Lower leg skin (tissue), 4 donors: ENCODE results near the gene CACNA2D4. TPM values are rescaled to one million over a fixed set of nuclear protein-coding genes. Genes with fewer than 3 reads are reported as not detected.

ENCODE experiments used
- DNase-seq, 2 donors: peaks; one replicate each; pipeline ENCODE4 v3.0.0-alpha.2; 2019; ENCODE audit warnings: low spot score in 2 of 2
- H3K4me3 ChIP-seq: fragments of 200-600 bp; sonication (generic); 2 replicates; pipeline ENCODE4 v1.5.1; 2017; ENCODE audit warnings: mild to moderate bottlenecking, low read depth; ENCODE audit not compliant: poor library complexity, severe bottlenecking
- CTCF ChIP-seq, 3 donors: fragments of 450-650 bp; IDR thresholded peaks; one replicate each; pipeline ENCODE4 v1.5.1; 2016; ENCODE audit warnings: antibody characterized with exemption in 3 of 3, mild to moderate bottlenecking in 3 of 3, moderate library complexity in 2 of 3
- POLR2A ChIP-seq, 2 donors: fragments of 450-650 bp; IDR thresholded peaks; one replicate each; pipeline ENCODE4 v1.6.1; 2016 to 2017; ENCODE audit warnings: antibody characterized with exemption in 2 of 2, mild to moderate bottlenecking in 1 of 2, moderate library complexity in 1 of 2
- WGBS, 2 donors: methylation state at CpG; one replicate each; pipeline ENCODE4 v1.1.5; 2018; 5-methylcytosine and 5-hydroxymethylcytosine counted together
- intact Hi-C: fragments of 100-400 bp; cut with DNase I; formaldehyde crosslinking; loops from one replicate; pipeline ENCODE4 v1.15.0; 2023; ENCODE audit warnings: low total_unique reads
- total RNA-seq, 4 donors: library from RNA; depleted of rRNA; stranded (reverse); fragments of >200 nt; gene quantifications; one replicate each; pipeline ENCODE4 v1.1.0, GENCODE V29; 2016

CACNA2D4 gene
- total RNA-seq, 4 donors from 2014 or later, result 2.3 to 4.0 (median 3.1) TPM

- no peak for TF ChIP-seq POLR2A (IDR thresholded peaks at IDR 0.05)
- no peak for TF ChIP-seq CTCF (IDR thresholded peaks at IDR 0.05)
- WGBS, 2 donors, result 89 to 91% methylated on average over 22 of the region's 22 CpGs
- peak in 1 of 2 donors; percentile 67 for DNase-seq
- no peak overlapping the region for H3K4me3 ChIP-seq
- intact Hi-C loops, result no loop called here
Measured at GRCh38 chr12:1928439-1929121, 10.1 kb upstream of the CACNA2D4 start.

- DNase-seq, result peak in 1 of 2 donors; percentile 72
- H3K4me3 ChIP-seq, result no peak overlapping the region
- TF ChIP-seq POLR2A (IDR thresholded peaks at IDR 0.05) (no peak), CTCF (IDR thresholded peaks at IDR 0.05) (no peak)
- WGBS, 2 donors, result 49 to 52% methylated on average over 13 to 15 of the region's 15 CpGs
- intact Hi-C loops, result no loop called here
Measured at GRCh38 chr12:1927751-1928351, 9.4 kb upstream of the CACNA2D4 start.

GRCh38 chr12:1927051-1927680, 8.7 kb upstream of the CACNA2D4 start:
- TF ChIP-seq CTCF (IDR thresholded peaks at IDR 0.05), result no peak
- no peak for TF ChIP-seq POLR2A (IDR thresholded peaks at IDR 0.05)
- WGBS, 2 donors, result 91 to 92% methylated on average over 11 of the region's 11 CpGs
- no peak for DNase-seq
- intact Hi-C loops, result no loop called here
- no peak overlapping the region for H3K4me3 ChIP-seq

- peak in 1 of 2 donors; percentile 52 for DNase-seq
- TF ChIP-seq POLR2A (IDR thresholded peaks at IDR 0.05) (no peak), CTCF (IDR thresholded peaks at IDR 0.05) (no peak)
- intact Hi-C loops, result no loop called here
- 79 to 80% methylated on average over 7 of the region's 7 CpGs for WGBS, 2 donors
- no peak overlapping the region for H3K4me3 ChIP-seq
Measured at GRCh38 chr12:1926251-1926657, 7.8 kb upstream of the CACNA2D4 start.

- peak in 1 of 2 donors; percentile 69 for DNase-seq
- intact Hi-C loops, result no loop called here
- WGBS, 2 donors, result 78 to 80% methylated on average over 3 of the region's 3 CpGs
- no peak overlapping the region for H3K4me3 ChIP-seq
- TF ChIP-seq POLR2A (IDR thresholded peaks at IDR 0.05) (no peak), CTCF (IDR thresholded peaks at IDR 0.05) (no peak)
Measured at GRCh38 chr12:1925684-1926006, 7.2 kb upstream of the CACNA2D4 start.
